Muscle of leg (tissue), 11 donors: Measurements from ENCODE around the gene AASS. TPM values are rescaled to one million over a fixed set of nuclear protein-coding genes. Genes with fewer than 3 reads are reported as not detected.
A peak's percentile ranks its signal among the peaks of the same experiment; 100 is the strongest.

Experiments used
- DNase-seq: peaks from one replicate; pipeline ENCODE4 v3.0.0; 2013
- H3K27ac ChIP-seq: one replicate; pipeline ENCODE4 v1.5.1; 2013; ENCODE audit warnings: mild to moderate bottlenecking, low read length, control low read depth
- H3K27me3 ChIP-seq: one replicate; pipeline ENCODE4 v1.6.1; 2013; ENCODE audit warnings: low read length; ENCODE audit not compliant: control insufficient read depth, insufficient read depth
- H3K36me3 ChIP-seq: one replicate; pipeline ENCODE4 v1.6.1; 2013; ENCODE audit warnings: low read length; ENCODE audit not compliant: control insufficient read depth, insufficient read depth
- H3K4me1 ChIP-seq: one replicate; pipeline ENCODE4 v1.6.1; 2013; ENCODE audit warnings: low read length; ENCODE audit not compliant: control insufficient read depth, insufficient read depth
- H3K4me3 ChIP-seq: one replicate; pipeline ENCODE4 v1.5.1; 2013; ENCODE audit warnings: low read length, control low read depth
- H3K9me3 ChIP-seq: replicated peaks from 2 replicates; pipeline ENCODE4 v1.6.1; 2013; ENCODE audit warnings: low read depth, low read length; ENCODE audit not compliant: control insufficient read depth
- WGBS: methylation state at CpG from one replicate; pipeline ENCODE4 v1.1.5; 2013; ENCODE audit warnings: missing lambda C conversion rate; ENCODE audit not compliant: insufficient coverage; 5-methylcytosine and 5-hydroxymethylcytosine counted together
- polyA plus RNA-seq, 8 donors: library from polyadenylated mRNA; unstranded; fragments of 120-200 nt; gene quantifications; one replicate each; pipeline versions ENCODE4 v1.2.1 to v1.2.3, GENCODE V29; 2013; ENCODE audit warnings: inconsistent platforms in 1 of 8, low replicate concordance in 1 of 8; ENCODE audit not compliant: insufficient read length in 8 of 8, insufficient read depth in 1 of 8
- total RNA-seq: library from RNA; stranded (reverse); fragments of 120-200 nt; gene quantifications from one replicate; pipeline ENCODE4 v1.2.4, GENCODE V29; 2013

Gene AASS
- total and polyA plus RNA-seq, 9 donors: 15.0 to 29.7 (median 19.6) TPM

DNA sequence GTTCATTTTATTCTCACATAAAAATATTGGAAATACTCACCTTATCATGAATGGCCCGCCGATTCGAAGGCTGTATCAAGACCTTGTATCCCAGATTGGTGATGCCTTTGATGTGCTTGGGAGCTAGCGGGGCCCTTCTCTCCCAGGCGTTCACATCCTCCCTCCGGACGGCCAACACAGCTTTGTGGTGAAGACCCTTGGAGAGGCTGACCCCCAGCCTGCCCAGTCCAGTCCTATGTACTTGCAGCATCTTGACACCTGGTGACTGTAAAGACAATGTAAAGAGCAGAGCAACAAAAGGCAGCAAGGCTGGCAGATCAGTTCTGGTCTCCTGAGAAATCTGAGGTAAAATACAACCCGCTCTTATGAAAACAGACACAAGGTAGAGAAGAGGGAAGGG is 10.6 kb downstream of the AASS start:
- no peak overlapping the region for H3K4me3 ChIP-seq
- peaks cover 3% of the 10 kb centered on the region for H3K4me1 ChIP-seq
- H3K27me3 ChIP-seq: no peaks in the 10 kb centered on the region
- DNase-seq: no peak
- no peak overlapping the region for H3K27ac ChIP-seq
- no peaks in the 10 kb centered on the region for H3K36me3 ChIP-seq
- no peaks in the 10 kb centered on the region for H3K9me3 ChIP-seq
- 94% methylated on average over 3 of the region's 8 CpGs for WGBS

- H3K9me3 ChIP-seq: no peaks in the 10 kb centered on the region
- no peaks in the 10 kb centered on the region for H3K36me3 ChIP-seq
- H3K4me1 ChIP-seq: no peaks in the 10 kb centered on the region
- H3K27ac ChIP-seq: no peak overlapping the region
- no CpG with 5 or more reads among the region's 2 CpGs for WGBS
- H3K27me3 ChIP-seq: no peaks in the 10 kb centered on the region
- H3K4me3 ChIP-seq: no peak overlapping the region
- DNase-seq: no peak
Observed at GRCh38 chr7:122132341-122132740, 11.7 kb downstream of the AASS start.

DNA sequence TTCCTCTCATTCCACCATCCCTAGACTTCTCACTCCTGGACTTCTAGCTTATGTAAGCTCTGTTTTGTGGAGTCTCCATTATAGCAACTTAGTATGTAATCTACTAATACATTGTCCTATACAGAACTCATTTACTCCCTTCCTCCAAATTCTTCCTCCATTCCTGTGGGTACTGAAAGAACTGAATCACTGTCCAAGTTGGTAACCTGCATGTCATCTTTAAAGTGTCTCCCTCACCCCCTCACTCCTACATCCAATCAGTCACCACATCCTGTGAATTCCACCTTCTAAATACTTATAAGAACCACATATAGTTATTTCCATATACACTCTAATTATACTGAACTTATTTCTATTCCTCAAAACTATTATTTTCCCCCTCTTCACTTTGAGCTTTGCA is 20.3 kb downstream of the AASS start:
- Histone ChIP-seq H3K36me3 (peaks cover 4% of the 10 kb centered on the region), H3K9me3 (no peaks in the 10 kb centered on the region), H3K4me1 (no peaks in the 10 kb centered on the region), H3K27ac (no peak overlapping the region), H3K27me3 (no peaks in the 10 kb centered on the region), H3K4me3 (no peak overlapping the region)
- DNase-seq: no peak

DNA sequence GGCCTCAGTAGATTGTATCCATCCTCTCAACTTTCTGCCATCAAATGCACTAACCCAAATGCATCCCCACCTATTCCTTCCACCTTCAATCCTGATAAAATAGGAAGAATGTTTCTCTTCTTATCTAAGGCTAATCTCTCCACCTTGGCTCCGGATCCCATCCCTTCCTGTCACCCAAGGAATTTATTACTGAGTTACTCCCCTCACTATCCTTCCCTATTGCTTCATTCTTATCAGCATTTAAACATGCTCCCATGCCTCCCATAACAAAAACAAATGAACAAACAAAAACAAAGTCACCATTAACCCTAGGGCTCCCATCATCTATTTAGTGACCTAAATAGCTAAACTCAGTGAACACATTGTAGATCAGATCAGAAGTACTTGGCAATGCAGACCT is 25.3 kb downstream of the AASS start:
- Histone ChIP-seq H3K27me3 (no peaks in the 10 kb centered on the region), H3K4me3 (no peak overlapping the region), H3K4me1 (no peaks in the 10 kb centered on the region), H3K9me3 (no peaks in the 10 kb centered on the region), H3K36me3 (peaks cover 19% of the 10 kb centered on the region), H3K27ac (no peak overlapping the region)
- no CpG with 5 or more reads among the region's 1 CpG for WGBS
- no peak for DNase-seq

GRCh38 chr7:122103064-122103463 is 41.0 kb downstream of the AASS start:
- no peaks in the 10 kb centered on the region for H3K36me3 ChIP-seq

GRCh38 chr7:122100021-122100420 is 44.0 kb downstream of the AASS start:
- no peaks in the 10 kb centered on the region for H3K4me1 ChIP-seq
- H3K27me3 ChIP-seq: no peaks in the 10 kb centered on the region
- H3K27ac ChIP-seq: no peak overlapping the region
- H3K36me3 ChIP-seq: no peaks in the 10 kb centered on the region
- no peak overlapping the region for H3K4me3 ChIP-seq
- H3K9me3 ChIP-seq: peaks cover 4% of the 10 kb centered on the region
- no peak for DNase-seq
- 100% methylated on average over 1 of the region's 3 CpGs for WGBS

More at GRCh38 chr7:122103064-122103463, 41.0 kb downstream of the AASS start:
- Histone ChIP-seq H3K4me3 (no peak overlapping the region), H3K27ac (no peak overlapping the region), H3K9me3 (peaks cover 8% of the 10 kb centered on the region), H3K4me1 (no peaks in the 10 kb centered on the region), H3K27me3 (no peaks in the 10 kb centered on the region)
- no peak for DNase-seq

DNA sequence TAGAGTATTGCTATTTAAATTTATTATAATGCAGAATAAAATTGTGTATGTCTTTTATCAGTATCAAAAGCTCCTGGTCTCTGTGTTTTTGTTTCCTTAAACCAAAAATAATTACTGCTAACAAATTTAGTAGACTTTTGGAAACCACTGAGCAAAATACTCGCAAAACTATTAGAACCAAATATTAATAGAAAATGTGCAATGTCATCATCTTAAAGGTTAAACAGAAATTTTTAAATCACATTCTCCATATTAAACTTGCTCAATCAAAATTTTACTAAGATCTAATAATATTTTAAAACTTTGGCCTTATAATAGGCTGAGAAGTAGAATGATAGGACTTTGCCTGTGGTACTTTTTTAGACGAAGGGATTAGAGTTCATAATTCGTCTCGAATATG is 48.4 kb downstream of the AASS start:
- no CpG with 5 or more reads among the region's 4 CpGs for WGBS
- no peak overlapping the region for H3K27ac ChIP-seq
- DNase-seq: no peak
- no peaks in the 10 kb centered on the region for H3K9me3 ChIP-seq
- no peaks in the 10 kb centered on the region for H3K4me1 ChIP-seq
- no peak overlapping the region for H3K4me3 ChIP-seq
- H3K27me3 ChIP-seq: no peaks in the 10 kb centered on the region
- no peaks in the 10 kb centered on the region for H3K36me3 ChIP-seq

DNA sequence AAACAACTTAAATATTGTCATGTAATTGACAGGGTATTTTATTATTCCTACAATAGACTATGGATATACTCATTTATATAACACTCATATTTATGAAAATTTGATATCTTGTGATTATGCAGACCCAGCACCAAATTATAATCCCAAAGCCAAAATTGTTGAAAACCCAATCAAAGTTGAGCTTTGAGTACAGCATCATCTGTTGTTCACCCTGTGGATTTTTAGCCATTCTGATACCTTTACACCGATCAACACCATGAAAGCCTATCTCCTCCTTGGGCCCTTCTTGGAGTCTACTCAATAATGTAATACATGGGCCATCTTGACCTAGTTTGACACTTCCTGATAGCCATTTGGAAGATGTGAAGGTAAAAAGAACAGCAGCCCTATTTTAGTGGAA is 49.5 kb downstream of the AASS start:
- Histone ChIP-seq H3K27me3 (no peaks in the 10 kb centered on the region), H3K9me3 (no peaks in the 10 kb centered on the region), H3K4me1 (no peaks in the 10 kb centered on the region), H3K36me3 (no peaks in the 10 kb centered on the region), H3K27ac (no peak overlapping the region), H3K4me3 (no peak overlapping the region)
- WGBS: no CpG with 5 or more reads among the region's 1 CpG
- DNase-seq: no peak

GRCh38 chr7:122092964-122093797 is 50.9 kb downstream of the AASS start:
- Histone ChIP-seq H3K4me1 (no peaks in the 10 kb centered on the region), H3K27ac (no peak overlapping the region), H3K9me3 (no peaks in the 10 kb centered on the region), H3K4me3 (no peak overlapping the region), H3K36me3 (peaks cover 2% of the 10 kb centered on the region), H3K27me3 (no peaks in the 10 kb centered on the region)
- WGBS: no CpG with 5 or more reads among the region's 6 CpGs
- peak; percentile 70 for DNase-seq

GRCh38 chr7:122082670-122083069 is 61.4 kb downstream of the AASS start:
- WGBS: 100% methylated on average over 1 of the region's 2 CpGs
- H3K9me3 ChIP-seq: no peaks in the 10 kb centered on the region
- H3K27ac ChIP-seq: no peak overlapping the region
- H3K4me1 ChIP-seq: no peaks in the 10 kb centered on the region
- H3K27me3 ChIP-seq: no peaks in the 10 kb centered on the region
- H3K36me3 ChIP-seq: peaks cover 18% of the 10 kb centered on the region
- no peak overlapping the region for H3K4me3 ChIP-seq
- DNase-seq: no peak

GRCh38 chr7:122082160-122082559 is 61.9 kb downstream of the AASS start:
- Histone ChIP-seq H3K4me3 (no peak overlapping the region), H3K9me3 (no peaks in the 10 kb centered on the region), H3K27me3 (no peaks in the 10 kb centered on the region), H3K4me1 (no peaks in the 10 kb centered on the region), H3K36me3 (peaks cover 21% of the 10 kb centered on the region), H3K27ac (no peak overlapping the region)
- DNase-seq: no peak
